Measurements from ENCODE around the gene PCSK6. TPM values are rescaled to one million over a fixed set of nuclear protein-coding genes. Genes with fewer than 3 reads are reported as not detected.

Gene PCSK6
- total and polyA plus RNA-seq, 2 of the 8 experiments (the other 6 are each of a cell fraction or from before 2014, with no cell fraction given) = 1.9 to 4.0 TPM

- Histone ChIP-seq H3K36me3 (ENCODE audit: control insufficient read depth in 2 of 4, insufficient read depth in 4 of 4, low read length in 3 of 4) (no peaks in the 10 kb centered on the region), H3K79me2 (ENCODE audit: control insufficient read depth in 1 of 2, insufficient read depth in 2 of 2, low read length in 2 of 2) (no peaks in the 10 kb centered on the region), H3K4me3 (ENCODE audit: extremely low read depth in 1 of 4, insufficient read depth in 2 of 4, low read depth in 3 of 4, low read length in 4 of 4) (no peak overlapping the region), H4K91ac (replicated peaks; ENCODE audit: insufficient read length, low read length) (peak overlapping the region; percentile 18), H4K20me1 (replicated peaks in 1 of 2; ENCODE audit: control insufficient read depth in 1 of 2, insufficient read depth in 2 of 2, low read length in 2 of 2) (no peaks in the 10 kb centered on the region), H3K4me2 (ENCODE audit: insufficient read depth in 1 of 2, low read depth in 2 of 2, low read length in 2 of 2) (no peak overlapping the region), H3K23ac (ENCODE audit: insufficient read length) (no peak overlapping the region), H4K8ac (ENCODE audit: extremely low read depth, insufficient read depth, low read length) (peak overlapping the region; percentile 60; the same call in 1 of the 2 replicates), H2AFZ (ENCODE audit: low read length) (no peak overlapping the region), H2BK12ac (ENCODE audit: low read depth, low read length) (no peak overlapping the region), H3K18ac (ENCODE audit: extremely low read depth, low read length) (no peak overlapping the region), H2BK5ac (ENCODE audit: low read depth, low read length) (no peak overlapping the region), H3K9ac (replicated peaks in 1 of 4; ENCODE audit: extremely low read depth in 1 of 4, low read depth in 3 of 4, low read length in 3 of 4) (no peak overlapping the region), H2BK20ac (ENCODE audit: low read length) (no peak overlapping the region), H3K9me3 (ENCODE audit: insufficient read depth in 2 of 2, low read depth in 1 of 2, low read length in 1 of 2) (no peaks in the 10 kb centered on the region), H3K14ac (ENCODE audit: insufficient read length) (no peak overlapping the region), H3K79me1 (ENCODE audit: low read depth, low read length) (no peaks in the 10 kb centered on the region), H3K4me1 (replicated peaks in 1 of 4; ENCODE audit: control insufficient read depth in 3 of 4, insufficient read depth in 4 of 4, low read length in 3 of 4) (peaks cover 0 to 4% (median 0%) of the 10 kb centered on the region in 4 experiments; a peak in 1 of 7 replicates), H2AK5ac (ENCODE audit: low read depth, low read length) (no peak overlapping the region), H3K4ac (replicated peaks; ENCODE audit: insufficient read length, low read depth, low read length) (peak overlapping the region; percentile 50), H3K27ac (ENCODE audit: low read depth, low read length) (no peak overlapping the region), H4K5ac (ENCODE audit: insufficient read length, low read depth, low read length) (no peak overlapping the region), H2BK120ac (replicated peaks; ENCODE audit: low read depth, low read length) (no peak overlapping the region), H3K27me3 (replicated peaks in 1 of 4; ENCODE audit: control insufficient read depth in 3 of 4, extremely low read depth in 1 of 4, insufficient read depth in 3 of 4, low read length in 3 of 4) (no peaks in the 10 kb centered on the region; a peak in 1 of 7 replicates), H3K23me2 (ENCODE audit: low read depth, low read length) (peaks cover 2% of the 10 kb centered on the region; the same call in 1 of the 2 replicates), H2BK15ac (ENCODE audit: low read length) (no peak overlapping the region; the same call in 1 of the 2 replicates), H3K56ac (replicated peaks; ENCODE audit: insufficient read length, low read depth, low read length) (no peak overlapping the region)
- POLR2A ChIA-PET (ENCODE audit: partially characterized antibody) = no interaction called here
- DNase-seq (ENCODE audit: low read depth in 1 of 2, low spot score in 2 of 2) (no peak), FAIRE-seq (no peak)
- WGBS, 2 experiments (ENCODE audit: extremely low coverage in 1 of 2, insufficient coverage in 1 of 2, insufficient read length in 1 of 2, insufficient replicate concordance in 2 of 2, low coverage in 1 of 2, low lambda C conversion rate in 2 of 2, missing lambda C conversion rate in 1 of 2) = 80% methylated on average over 12 of the region's 12 CpGs; no CpG with 5 or more reads in 1 of the 2 experiments
- CTCF ChIA-PET (ENCODE audit: partially characterized antibody) = no interaction called here
- no peak for TF ChIP-seq SRF (IDR thresholded peaks at IDR 0.05; ENCODE audit: low read depth, low read length)
These were observed 42.9 kb downstream of the PCSK6 start for GRCh38 chr15:101446518-101447167.

Data from H1 (cell line).